Measurements from ENCODE around the gene SERTAD4.
"Not testable (repeated sequence)": the region's sequence is repeated elsewhere in the genome, so short reads cannot be mapped to it uniquely, and the experiment has no call there.

SERTAD4 gene

DNA sequence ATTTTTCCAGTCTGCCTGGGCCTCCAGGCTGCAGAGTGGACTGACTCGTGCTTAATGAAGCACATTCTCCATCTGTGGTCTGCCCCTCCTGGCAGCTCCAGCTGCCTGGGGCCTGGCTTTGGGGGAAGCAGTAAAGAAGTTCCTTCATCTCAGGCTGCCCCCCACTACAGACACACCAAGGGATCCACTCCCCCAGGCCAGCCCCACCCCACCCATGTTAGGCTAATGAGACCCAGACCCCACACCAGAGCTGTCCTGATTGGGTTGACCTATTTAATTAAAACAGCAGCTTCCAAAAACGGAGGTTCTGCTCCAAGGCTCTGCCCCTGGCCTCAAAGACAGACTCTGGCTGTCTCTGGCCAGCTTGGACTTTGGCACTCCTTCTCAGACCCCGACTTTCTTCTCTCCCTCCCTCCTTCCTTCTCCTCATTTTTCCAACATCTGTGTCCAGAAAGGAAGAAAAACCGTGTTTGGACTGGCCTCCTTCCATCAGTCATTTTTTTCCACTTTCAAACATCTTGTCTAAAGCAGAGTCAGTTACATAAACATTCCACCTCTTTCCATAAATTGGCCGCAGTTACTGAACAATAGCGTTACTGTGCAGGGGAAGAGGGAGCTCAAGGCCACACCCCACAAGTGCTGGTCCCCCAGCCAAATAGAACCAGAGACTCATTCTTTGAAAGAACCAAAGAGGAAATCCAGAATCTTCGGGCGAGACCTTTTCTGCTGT is 29.7 kb downstream of the SERTAD4 start:
- DNase-seq, result no peak

DNA sequence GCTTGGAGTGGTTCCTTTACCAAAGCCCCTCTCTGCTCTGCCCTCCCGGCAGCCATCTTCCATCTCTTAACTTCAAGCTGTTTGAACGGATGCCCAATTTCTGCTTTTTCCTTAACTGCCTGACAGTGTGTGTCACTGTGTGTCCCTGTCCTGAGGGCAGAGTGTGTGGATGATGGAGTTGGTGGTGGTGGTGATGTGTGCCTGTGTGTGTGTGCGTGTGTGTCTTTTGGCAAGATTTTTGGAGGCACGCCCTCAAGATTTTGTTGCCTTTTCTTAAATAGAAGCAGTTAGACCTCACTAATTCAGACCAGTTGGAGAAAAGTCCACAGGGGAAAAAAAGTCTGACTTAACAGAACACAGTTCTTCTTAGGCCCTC is 30.3 kb downstream of the SERTAD4 start:
- no peak for DNase-seq

DNA sequence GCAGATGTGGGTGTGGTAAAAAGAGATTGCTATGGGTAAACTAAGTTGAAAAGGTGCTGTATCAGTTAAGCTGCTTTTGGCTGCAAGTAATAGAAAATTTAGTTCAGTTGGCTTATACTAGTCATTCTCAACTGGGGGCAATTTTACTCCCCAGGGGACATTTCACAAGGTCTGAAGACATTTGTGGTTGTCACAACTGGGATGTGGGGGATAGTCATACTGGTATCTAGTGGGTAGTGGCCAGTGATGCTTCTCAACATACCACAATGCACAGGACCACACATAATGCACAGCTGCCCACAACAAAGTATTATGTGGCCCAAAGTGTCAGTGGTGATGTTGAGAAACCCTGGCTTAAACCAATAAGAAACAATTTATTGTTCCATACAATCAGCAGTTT is 31.4 kb downstream of the SERTAD4 start:
- DNase-seq, result no peak

DNA sequence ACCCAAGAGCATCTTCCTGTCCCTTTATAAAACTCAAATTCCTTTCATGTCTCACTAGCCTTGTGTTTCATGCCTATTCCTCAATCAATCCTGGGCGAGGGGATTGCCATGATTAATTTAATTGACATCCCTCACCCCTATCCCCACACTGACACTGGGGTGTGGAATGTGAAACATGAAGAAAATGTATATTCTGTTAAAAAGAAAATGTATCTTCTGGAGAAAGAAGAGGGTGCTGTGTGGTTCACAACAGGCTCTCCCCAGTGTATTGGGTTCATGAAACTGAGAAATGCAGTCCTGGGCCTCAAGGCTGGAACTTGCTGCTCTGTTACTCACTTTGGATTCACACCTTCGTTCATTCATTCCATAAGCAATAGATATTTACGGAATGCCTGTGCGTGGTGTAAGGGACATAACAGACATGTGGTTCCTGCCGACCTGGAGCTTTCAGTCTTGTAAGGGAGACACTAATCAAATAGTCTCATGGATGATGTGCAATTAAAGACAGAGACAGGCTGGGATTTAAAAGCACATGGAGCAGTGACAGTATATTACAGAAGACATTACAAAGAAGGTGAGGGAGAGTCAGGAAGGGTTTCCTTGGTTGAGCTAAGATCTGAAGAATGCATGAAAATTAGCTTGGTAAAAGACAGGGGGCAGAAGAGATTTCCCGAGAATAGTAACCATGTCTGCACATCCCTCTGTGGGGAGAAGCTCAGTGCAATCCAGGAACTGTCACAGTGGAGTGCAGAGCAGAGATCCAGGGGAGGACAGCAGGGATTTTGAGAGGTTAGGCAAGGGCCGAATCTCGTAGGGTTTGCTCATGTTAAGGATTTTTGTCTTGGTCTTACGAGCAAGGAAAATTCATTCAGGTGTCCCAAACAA is 32.1 kb downstream of the SERTAD4 start:
- DNase-seq, result no peak

DNA sequence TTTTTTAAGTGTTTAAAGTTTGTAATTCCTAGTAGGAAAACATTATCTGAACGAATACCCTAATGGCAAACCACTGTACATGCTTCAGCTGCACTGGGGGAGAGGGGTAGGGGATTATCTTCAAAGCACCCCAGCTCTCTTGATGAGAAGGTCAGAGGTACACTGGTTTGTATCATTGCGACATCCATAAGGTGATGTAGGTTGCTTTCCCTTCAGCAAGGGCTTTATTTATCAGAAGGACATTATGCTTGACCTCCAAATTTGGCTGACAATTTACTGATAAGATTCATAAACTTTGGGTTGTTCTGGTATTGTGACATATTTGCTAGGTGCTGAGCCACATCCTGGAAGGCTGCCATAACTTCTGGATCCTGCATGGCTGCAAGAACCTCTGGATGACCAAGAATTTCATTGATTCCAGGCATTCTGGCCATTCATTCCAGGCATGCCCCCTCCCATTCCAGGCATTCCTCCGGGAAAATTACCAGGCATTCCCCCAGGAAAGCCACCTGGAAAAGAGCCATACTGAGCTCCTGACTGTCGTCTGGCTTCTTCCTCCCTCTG is 32.9 kb downstream of the SERTAD4 start:
- DNase-seq, result not testable (repeated sequence)

DNA sequence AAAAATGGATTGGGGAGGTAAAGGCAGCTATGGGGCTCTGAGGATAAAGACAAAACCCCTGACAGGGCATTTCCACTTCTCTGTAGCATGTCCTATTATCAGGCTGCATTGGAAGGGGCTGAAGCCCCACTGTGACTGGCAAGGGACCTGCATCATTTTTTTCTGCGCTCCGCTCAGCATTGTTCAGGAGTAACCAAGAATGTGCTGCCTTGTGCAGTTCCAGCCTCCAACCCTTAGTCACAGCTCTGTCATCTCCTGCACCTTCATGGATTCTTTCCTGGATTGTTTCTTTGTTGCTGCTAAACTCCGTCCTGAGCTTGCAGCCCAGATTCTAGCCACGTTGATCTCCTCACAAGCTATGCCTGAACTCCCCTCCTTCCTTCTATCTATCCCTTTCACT is 37.4 kb downstream of the SERTAD4 start:
- DNase-seq, result no peak

DNA sequence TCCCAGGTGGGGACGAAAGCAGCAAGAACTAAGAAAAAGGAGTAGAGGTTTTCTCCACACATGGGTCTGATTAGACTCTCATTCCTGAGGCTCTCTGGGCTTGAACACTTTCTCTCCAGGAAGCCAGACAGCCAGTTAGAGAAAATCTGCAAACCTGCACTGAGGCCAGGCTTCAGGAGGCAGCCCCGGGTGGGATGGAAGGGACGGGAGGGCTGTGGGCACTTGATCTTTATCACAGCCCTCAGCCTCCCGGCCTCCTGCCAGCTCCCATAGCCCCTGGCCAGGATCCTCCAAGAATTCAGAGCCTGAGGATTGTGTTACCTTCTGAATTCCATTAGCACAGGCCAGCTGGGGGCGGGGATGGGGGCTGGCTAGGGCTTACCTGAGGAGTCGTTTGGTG is 40.1 kb downstream of the SERTAD4 start:
- DNase-seq, result no peak

DNA sequence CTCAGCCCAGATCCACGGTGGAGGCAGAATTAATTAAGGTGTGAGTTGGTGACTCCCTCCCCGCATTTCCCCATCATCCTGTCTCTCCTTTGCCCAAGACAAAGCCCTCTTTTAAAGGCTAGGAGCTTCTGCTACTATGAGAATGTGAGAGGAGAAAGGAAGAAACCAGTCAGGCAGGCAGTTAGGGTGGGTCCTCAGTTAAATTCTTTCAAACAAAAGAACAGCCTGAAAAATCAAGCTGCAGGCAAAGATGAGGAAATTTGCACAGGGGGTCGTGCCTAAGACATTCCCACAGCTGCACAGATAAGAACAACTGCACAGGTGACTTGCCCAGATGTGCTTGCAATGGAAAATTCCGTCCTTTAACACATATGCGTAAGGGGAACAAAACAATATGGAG is 47.6 kb downstream of the SERTAD4 start:
- no peak for DNase-seq

DNA sequence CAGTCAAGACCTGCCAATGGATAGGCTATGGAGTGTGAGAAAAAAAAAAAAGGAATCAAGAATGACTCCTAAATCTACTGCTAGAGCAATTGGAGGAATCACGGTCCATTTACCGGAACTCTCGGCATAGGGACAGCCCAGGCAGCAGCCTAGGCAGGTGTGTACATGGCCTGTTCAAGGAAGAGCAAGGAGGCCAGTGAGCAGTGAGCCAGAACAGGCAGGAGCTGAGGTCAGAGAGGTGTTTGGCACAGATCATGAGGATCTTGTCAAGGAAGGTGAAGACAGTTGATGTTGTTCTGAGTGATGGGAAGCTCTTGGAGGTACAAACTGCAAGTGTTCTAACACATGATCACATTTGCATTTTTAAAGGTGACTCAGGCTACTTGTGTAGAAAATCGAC is 55.5 kb downstream of the SERTAD4 start:
- DNase-seq, result no peak

DNA sequence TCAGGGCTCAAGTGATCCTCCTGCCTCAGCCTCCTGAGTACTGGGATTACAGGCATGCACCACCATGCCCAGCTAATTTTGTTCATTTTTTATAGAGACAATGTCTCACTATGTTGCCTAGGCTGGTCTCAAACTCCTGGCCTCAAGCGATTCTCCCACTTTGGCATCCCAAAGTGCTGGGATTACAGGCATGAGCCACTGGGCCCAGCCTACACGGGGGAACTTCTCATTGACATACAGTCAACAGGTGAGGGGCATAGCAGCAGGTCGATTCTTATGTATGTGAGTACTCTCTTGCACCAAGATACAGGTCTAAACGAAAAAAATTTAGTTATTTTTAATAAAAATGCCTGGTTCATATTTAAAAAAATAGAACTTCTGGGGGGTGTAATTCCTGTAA is 56.7 kb downstream of the SERTAD4 start:
- no peak for DNase-seq

DNA sequence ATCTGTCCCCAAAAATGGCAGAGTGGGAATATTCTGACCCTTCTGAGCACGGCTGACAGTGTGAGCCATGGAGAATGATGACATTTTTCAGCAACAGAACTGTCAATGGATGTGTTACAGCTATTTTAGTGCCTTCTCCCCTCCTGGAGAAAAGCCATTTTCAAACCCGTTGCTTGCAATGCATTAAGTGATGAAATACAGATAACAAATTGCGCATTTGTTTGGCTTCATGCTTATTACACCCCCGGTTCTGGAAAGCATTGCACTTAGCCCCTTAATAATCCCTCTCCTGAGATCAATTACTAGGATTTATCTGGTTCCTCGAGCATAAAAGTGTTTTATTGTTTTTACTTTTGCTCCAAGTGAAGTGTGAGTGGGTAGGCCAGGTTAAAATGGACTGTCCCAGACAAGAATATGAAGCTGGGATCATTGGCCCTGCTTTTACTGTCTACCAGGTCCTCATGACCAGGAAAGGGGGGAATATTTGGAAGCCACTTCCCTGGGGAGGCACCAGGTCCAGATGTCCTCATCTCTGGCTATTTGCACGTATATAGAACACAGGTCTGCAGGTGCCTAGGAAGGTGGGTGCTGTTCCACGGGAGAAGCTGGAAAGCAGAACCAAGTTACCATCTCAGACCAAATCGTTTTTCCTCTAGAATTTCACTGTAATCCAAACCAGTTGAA is 58.6 kb downstream of the SERTAD4 start:
- DNase-seq, result no peak

DNA sequence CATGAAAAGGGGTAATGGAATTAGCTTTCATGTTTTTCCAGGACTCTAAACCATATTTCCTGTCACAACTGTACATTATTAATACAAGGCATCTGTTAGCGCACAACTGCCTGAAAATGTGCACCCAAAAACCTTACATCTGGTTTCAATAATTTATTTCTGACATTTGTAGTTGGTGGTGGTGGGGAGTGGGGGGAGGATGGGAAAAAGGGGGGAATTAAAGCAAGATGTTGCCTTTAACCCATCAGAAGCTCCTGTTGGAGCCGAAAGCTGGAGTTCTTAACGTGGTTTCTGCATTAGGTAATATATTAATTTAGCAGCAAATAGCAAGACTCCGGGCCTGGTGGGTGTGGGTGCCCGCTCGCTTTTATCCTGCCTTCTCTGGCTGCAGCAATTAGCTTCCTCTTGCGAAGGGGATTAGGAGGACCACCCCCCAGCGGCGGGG is 59.2 kb downstream of the SERTAD4 start:
- no peak for DNase-seq

DNA sequence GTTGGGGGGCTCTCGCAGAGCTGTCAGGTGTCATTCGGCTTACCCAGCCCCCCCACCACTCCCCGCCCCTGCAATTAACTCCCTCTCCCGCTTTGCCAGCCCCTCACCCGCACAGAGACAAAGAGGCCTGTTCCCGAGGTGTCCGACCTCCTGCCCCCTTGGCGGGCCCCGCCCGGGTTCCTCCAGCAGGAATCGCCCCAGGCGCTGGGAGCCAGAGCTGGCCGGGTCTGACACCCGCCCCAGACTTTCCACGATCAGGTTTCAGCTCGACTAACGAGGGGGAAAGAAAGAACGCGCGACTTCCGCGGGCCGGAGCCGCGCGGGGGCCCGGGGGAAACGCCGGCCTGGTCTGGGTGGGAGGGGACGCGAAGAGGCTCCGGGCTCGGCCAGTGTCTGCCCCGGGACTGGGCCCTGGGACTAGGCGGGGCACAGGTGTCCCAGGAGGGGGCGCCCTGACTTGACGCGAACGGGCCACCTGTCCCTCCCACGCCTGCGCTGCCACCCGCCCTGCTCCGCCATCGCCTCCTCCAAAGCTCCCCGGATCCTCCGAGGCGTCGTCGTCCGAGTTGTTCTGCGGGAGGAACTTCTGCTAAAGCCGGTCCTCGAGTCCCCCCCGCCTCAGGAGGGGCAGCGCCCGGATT is 59.8 kb downstream of the SERTAD4 start:
- DNase-seq, result peak in 1 of 4 experiments; percentile 3

DNA sequence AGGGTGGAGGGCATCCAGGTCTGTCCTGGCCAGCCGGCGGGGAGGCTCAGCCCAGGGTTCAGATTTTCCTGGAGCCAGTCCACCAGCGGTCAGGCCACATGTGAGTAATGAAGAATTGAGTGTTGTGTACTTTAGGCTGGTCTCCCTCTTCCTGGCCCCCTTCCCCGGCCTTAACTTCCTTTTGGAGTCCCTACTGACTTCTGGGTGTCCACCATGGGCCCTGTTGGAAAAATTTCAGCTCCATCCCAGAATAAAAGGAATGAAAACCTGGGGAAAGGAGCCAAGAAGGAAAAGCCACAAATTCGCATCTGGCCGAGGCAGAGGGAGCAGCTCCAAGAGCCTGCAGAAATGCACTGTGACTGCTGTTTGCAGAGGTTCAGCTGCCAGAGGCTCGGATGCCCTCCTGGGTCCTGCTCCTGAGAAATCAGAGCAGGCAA is 60.6 kb downstream of the SERTAD4 start:
- DNase-seq, result no peak

DNA sequence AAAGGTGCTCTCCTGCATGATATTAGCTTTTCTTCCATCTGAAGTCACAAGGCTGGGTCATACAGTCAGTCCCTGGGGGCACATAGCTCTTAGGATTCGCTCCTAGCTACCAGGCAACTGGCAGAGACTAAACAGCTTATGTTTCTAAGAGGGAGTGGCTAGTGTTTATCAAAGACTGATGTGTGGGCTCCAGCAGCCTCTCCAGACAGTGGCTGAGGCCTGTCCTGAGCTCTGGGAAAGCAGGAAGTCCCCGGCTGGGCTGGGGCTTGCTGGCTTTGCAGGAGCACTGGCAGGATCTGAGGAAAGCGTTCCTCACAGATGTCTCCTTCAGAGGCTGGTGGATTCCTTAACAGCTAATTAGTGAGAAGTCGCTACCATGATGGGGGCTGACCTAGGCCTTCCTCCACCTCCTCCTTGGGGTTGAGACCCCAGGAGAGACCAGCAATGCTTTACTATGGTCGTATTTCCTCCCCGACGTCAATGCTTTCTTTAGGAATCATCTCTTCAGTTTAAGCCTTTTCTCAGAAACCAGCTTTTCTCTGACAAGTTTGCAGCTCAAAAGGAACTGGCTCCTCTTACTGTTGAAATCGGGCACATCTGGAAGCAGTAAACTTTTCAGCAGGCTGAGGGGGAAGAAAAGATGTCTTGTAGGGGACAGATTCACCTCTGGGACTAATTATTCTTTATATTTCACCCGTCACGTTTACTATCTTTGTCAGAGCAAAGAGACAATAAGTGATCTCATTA is 62.6 kb downstream of the SERTAD4 start:
- no peak for DNase-seq

All from activated naive CD4-positive, alpha-beta T cell (primary cell).